Loucy (cell line): ENCODE data around the gene CYP19A1.
"Not testable (repeated sequence)": the region's sequence is repeated elsewhere in the genome, so short reads cannot be mapped to it uniquely, and the experiment has no call there.

Source experiments
- H2AFZ ChIP-seq: fragments of 200-600 bp; sonication (generic); 2 replicates; pipeline ENCODE4 v1.6.0; 2016; ENCODE audit warnings: antibody characterized with exemption, mild to moderate bottlenecking, low read length, moderate library complexity
- H3F3A ChIP-seq: fragments of 200-600 bp; 2 replicates; pipeline ENCODE4 v1.6.0; 2016; ENCODE audit warnings: antibody characterized with exemption, low read depth, mild to moderate bottlenecking
- H3K27me3 ChIP-seq: fragments of 200-600 bp; sonication (generic); 2 replicates; pipeline ENCODE4 v1.6.1; 2014; ENCODE audit warnings: low read length, mild to moderate bottlenecking; ENCODE audit not compliant: insufficient read depth, poor library complexity, severe bottlenecking
- H3K36me3 ChIP-seq: fragments of 200-600 bp; sonication (generic); 2 replicates; pipeline ENCODE4 v1.6.1; 2016; ENCODE audit warnings: low read length; ENCODE audit not compliant: insufficient read depth
- H3K4me1 ChIP-seq: fragments of 200-600 bp; sonication (generic); 2 replicates; pipeline ENCODE4 v1.5.1; 2014; ENCODE audit warnings: low read length, mild to moderate bottlenecking; ENCODE audit not compliant: insufficient read depth, poor library complexity, severe bottlenecking
- H3K4me2 ChIP-seq: fragments of 200-600 bp; sonication (generic); 2 replicates; pipeline ENCODE4 v1.6.0; 2014; ENCODE audit warnings: antibody characterized with exemption, low read length, low read depth, mild to moderate bottlenecking; ENCODE audit not compliant: poor library complexity, severe bottlenecking
- H3K4me3 ChIP-seq: fragments of 200-600 bp; sonication (generic); 2 replicates; pipeline ENCODE4 v1.5.1; 2014; ENCODE audit warnings: low read length, mild to moderate bottlenecking, mixed read lengths; ENCODE audit not compliant: poor library complexity, severe bottlenecking
- H3K79me2 ChIP-seq: fragments of 200-600 bp; sonication (generic); 2 replicates; pipeline ENCODE4 v1.6.1; 2014; ENCODE audit warnings: low read length; ENCODE audit not compliant: insufficient read depth
- H3K9ac ChIP-seq: fragments of 200-600 bp; sonication (generic); 2 replicates; pipeline ENCODE4 v1.6.0; 2014; ENCODE audit warnings: mild to moderate bottlenecking, low read depth, low read length, moderate library complexity; ENCODE audit not compliant: poor library complexity, severe bottlenecking
- H3K9me2 ChIP-seq: fragments of 200-600 bp; sonication (generic); replicated peaks from 2 replicates; pipeline ENCODE4 v1.6.1; 2016; ENCODE audit warnings: low read depth, low read length, mixed read lengths
- H3K9me3 ChIP-seq: fragments of 200-600 bp; sonication (generic); 2 replicates; pipeline ENCODE4 v1.6.1; 2014; ENCODE audit warnings: mild to moderate bottlenecking, antibody characterized with exemption, low read length, low read depth; ENCODE audit not compliant: insufficient read depth
- H4K20me1 ChIP-seq: fragments of 200-600 bp; sonication (generic); 2 replicates; pipeline ENCODE4 v1.6.0; 2014; ENCODE audit warnings: antibody characterized with exemption, low read length, mild to moderate bottlenecking; ENCODE audit not compliant: insufficient read depth, poor library complexity, severe bottlenecking
- EZH2phosphoT487 ChIP-seq: fragments of 200-600 bp; IDR thresholded peaks from 2 replicates; pipeline ENCODE4 v1.6.1; 2018; ENCODE audit warnings: antibody characterized with exemption, mild to moderate bottlenecking, moderate library complexity, borderline replicate concordance
- TF ChIP-seq, protein P1 (sequence below): fragments of 200-600 bp; sonication (generic); conservative IDR thresholded peaks from 2 replicates; pipeline ENCODE4 v1.5.1; 2014; ENCODE audit warnings: mild to moderate bottlenecking, antibody characterized with exemption, low read length

The CYP19A1 gene

DNA sequence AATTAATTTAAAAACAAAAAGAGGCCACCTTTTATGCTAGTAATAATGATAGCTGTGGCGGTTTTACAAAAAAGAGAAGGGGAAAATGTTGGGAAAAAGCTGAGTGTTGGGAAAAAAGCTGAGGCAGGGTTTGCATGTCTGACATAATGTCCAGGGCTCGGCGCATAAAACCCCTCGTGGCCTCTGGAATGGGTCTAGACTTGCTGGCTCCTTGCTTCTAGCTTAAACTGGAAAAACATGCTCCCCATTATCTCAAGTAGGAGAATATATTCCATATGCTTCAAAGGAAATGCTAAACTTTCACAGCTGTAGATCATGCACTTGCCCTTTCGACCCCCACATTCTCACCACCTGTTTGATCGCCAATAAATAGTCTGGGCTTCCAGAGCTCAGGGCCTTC is 53.0 kb downstream of the CYP19A1 start:
- Histone ChIP-seq H3K4me3 (peak overlapping the region; percentile 11), H3K27me3 (no peaks in the 10 kb centered on the region), H3F3A (no peaks in the 10 kb centered on the region), H3K4me2 (peak overlapping the region; percentile 16), H4K20me1 (no peaks in the 10 kb centered on the region), H3K9me3 (no peaks in the 10 kb centered on the region), H3K9me2 (no peaks in the 10 kb centered on the region), H3K36me3 (no peaks in the 10 kb centered on the region), H3K9ac (peak overlapping the region; percentile 12), H2AFZ (peak overlapping the region; percentile 39; the same call in 1 of the 2 replicates), H3K79me2 (no peaks in the 10 kb centered on the region), H3K4me1 (peaks cover 51% of the 10 kb centered on the region)
- TF ChIP-seq, protein P1, sequence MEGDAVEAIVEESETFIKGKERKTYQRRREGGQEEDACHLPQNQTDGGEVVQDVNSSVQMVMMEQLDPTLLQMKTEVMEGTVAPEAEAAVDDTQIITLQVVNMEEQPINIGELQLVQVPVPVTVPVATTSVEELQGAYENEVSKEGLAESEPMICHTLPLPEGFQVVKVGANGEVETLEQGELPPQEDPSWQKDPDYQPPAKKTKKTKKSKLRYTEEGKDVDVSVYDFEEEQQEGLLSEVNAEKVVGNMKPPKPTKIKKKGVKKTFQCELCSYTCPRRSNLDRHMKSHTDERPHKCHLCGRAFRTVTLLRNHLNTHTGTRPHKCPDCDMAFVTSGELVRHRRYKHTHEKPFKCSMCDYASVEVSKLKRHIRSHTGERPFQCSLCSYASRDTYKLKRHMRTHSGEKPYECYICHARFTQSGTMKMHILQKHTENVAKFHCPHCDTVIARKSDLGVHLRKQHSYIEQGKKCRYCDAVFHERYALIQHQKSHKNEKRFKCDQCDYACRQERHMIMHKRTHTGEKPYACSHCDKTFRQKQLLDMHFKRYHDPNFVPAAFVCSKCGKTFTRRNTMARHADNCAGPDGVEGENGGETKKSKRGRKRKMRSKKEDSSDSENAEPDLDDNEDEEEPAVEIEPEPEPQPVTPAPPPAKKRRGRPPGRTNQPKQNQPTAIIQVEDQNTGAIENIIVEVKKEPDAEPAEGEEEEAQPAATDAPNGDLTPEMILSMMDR: no peak
- TF ChIP-seq EZH2phosphoT487: no peak

DNA sequence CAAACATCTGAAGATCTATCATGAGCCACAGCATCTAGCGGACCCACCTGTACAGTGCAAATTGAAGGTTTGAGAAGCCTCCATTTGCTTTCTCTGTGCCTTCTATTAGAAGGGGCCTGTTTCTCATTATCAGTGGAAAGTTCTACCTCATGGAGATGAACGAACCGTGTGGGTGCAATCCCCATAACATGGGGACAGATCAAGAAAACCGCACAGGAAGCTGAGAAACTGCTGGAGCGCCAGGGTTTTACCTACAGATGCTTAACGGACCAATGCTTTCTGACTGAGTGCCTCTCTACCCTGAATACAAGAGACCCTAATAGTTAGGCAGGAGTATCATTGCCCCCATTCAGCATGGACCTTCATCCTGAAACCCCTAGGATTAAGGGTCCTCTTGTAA is 53.5 kb downstream of the CYP19A1 start:
- Histone ChIP-seq H3K9me2 (no peaks in the 10 kb centered on the region), H2AFZ (peak overlapping the region; percentile 39; the same call in 1 of the 2 replicates), H3K4me2 (peak overlapping the region; percentile 16), H4K20me1 (no peaks in the 10 kb centered on the region), H3K9ac (peak overlapping the region; percentile 12), H3K36me3 (no peaks in the 10 kb centered on the region), H3K4me1 (peaks cover 51% of the 10 kb centered on the region), H3K79me2 (no peaks in the 10 kb centered on the region), H3F3A (no peaks in the 10 kb centered on the region), H3K9me3 (no peaks in the 10 kb centered on the region), H3K4me3 (peak overlapping the region; percentile 11), H3K27me3 (no peaks in the 10 kb centered on the region)
- no peak for TF ChIP-seq EZH2phosphoT487
- TF ChIP-seq, protein P1: no peak

DNA sequence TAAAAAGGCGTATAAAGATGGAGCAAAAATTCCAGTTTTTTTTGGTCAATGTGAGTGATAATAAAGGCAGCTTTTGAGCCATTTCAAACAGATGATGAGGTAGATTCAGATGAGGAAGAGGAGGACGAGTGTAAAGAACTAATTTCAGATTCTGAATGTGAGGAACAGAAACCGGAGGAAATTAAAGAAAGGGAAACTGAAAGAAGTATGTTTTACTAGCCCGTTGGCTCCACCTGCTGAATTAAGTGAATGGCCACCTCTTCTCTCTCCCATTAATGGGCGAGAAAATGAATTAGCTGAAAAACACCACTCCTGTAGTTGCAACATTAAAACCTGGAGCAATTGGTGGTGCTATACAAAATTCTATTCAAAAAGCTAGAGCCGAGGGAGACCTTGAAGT is 55.4 kb downstream of the CYP19A1 start:
- Histone ChIP-seq H3K9me2 (no peaks in the 10 kb centered on the region), H3K4me2 (peak overlapping the region; percentile 36), H3F3A (no peaks in the 10 kb centered on the region), H3K4me3 (peak overlapping the region; percentile 19), H3K79me2 (no peaks in the 10 kb centered on the region), H2AFZ (peak overlapping the region; percentile 63; the same call in 1 of the 2 replicates), H3K4me1 (peaks cover 51% of the 10 kb centered on the region), H3K27me3 (no peaks in the 10 kb centered on the region), H3K36me3 (no peaks in the 10 kb centered on the region), H4K20me1 (no peaks in the 10 kb centered on the region), H3K9ac (no peak overlapping the region), H3K9me3 (no peaks in the 10 kb centered on the region)
- TF ChIP-seq EZH2phosphoT487: no peak
- TF ChIP-seq, protein P1: peak; percentile 56

DNA sequence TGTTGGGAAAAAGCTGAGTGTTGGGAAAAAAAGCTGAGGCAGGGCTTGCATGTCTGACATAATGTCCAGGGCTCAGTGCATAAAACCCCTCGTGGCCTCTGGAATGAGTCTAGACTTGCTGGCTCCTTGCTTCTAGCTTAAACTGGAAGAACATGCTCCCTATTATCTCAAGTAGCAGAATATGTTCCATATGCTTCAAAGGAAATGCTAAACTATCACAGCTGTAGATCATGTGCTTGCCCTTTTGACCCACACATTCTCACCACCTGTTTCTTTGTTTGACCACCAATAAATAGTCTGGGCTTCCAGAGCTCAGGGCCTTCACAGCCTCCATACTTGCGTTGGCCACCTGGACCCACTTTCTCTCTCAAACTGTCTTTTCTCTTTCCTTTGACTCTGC is 56.2 kb downstream of the CYP19A1 start:
- not testable (repeated sequence) for H3K27me3 ChIP-seq, H3K36me3 ChIP-seq, H3K79me2 ChIP-seq, H4K20me1 ChIP-seq, H3K9me3 ChIP-seq, H3F3A ChIP-seq, H3K9me2 ChIP-seq
- H3K4me3 ChIP-seq: peak overlapping the region; percentile 19
- H3K9ac ChIP-seq: peak overlapping the region; percentile 27
- H3K4me1 ChIP-seq: peaks cover 51% of the 10 kb centered on the region
- H3K4me2 ChIP-seq: peak overlapping the region; percentile 36
- H2AFZ ChIP-seq: peak overlapping the region; percentile 63
